T follicular helper cell (primary cell): Measurements from ENCODE around the gene HTT.

Experiments
- DNase-seq: peaks from one replicate; pipeline ENCODE4 v3.0.0-alpha.2; 2020; ENCODE audit warnings: low read depth

The HTT gene

DNA sequence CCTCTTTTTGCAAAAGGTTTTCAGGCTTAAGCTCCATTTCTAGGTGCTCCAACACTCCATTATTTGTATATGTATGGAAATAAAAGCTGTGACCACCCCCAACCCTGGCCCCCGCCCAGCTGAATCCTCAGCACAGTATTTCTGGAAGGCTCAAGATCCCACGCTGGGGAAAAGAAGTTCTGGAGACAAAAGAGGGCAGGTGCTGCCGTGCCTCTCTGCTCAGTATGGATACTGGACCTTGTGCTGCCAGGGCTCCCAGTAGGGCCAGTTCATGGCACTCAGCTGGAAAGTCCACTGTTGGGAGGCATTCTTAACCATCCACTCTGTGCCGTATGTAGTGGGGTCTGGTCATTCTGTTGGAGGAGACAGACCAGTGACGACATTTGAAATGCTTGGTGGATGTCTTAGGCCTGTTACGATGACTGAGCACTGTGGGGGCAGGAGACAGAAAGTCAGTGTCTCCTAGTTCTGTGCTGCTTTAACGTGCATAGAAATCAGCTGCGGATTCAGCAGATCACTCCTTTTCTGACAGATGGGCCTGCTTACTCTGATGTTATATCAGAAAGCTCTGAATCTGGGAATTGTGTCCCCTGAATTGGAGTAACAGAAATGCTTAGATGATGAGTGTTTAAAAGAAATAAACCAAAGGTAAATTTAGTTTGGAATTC, 126.1 kb downstream of the HTT start:
- no peak for DNase-seq

DNA sequence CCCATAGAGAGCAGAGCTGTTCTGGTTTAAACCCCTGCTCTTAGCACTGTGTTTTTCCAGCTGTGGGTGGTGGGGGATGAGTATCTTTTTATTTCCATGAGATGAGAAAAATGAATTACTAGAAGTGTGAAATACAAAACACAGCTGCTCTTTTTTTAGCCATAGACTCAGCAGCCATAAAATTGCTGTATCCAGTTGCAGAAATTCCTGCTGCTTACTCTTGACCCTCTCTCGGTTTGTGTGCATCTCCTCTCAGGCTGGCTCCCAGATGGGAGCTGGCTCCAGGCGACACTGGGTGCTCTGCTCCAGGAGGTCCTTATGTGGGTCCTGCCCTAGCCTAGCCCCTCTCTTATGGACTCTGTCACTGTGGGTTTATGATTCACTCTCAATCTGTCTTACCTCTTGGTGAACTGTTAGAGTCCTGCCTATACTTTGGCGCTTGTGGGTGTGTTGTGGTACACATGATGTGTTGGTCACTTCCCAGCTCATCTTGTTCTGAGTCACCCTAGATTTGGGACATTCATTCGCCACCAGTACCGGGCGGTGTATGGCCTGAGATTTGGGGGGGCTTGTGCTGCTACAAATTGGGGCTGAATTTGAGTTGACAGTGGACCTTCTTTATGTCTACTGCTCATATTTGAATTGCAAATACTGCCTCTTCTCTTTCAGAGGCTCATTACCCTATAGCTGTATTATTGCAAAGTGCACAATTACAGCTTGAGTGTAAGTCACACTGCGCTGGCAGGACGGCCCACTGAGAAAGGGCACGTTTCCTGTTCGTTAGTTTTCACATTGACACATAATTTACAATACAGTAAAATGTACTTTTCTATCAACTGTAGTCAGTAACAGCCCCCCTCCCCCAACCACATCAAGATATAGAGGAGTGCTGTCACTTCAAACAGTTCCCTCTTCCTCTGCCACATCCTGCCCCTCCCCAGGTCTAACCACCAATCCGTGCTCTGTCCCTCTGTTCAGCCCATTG, 127.5 kb downstream of the HTT start:
- peak; percentile 61 for DNase-seq

GRCh38 chr4:3202836-3203820, 128.6 kb downstream of the HTT start:
- no peak for DNase-seq

- DNase-seq, result no peak
Observed at GRCh38 chr4:3203971-3204431, 129.5 kb downstream of the HTT start.

- no peak for DNase-seq
Observed at GRCh38 chr4:3205995-3206394, 131.5 kb downstream of the HTT start.

- DNase-seq, result no peak
Observed at GRCh38 chr4:3206439-3207100, 132.1 kb downstream of the HTT start.

DNA sequence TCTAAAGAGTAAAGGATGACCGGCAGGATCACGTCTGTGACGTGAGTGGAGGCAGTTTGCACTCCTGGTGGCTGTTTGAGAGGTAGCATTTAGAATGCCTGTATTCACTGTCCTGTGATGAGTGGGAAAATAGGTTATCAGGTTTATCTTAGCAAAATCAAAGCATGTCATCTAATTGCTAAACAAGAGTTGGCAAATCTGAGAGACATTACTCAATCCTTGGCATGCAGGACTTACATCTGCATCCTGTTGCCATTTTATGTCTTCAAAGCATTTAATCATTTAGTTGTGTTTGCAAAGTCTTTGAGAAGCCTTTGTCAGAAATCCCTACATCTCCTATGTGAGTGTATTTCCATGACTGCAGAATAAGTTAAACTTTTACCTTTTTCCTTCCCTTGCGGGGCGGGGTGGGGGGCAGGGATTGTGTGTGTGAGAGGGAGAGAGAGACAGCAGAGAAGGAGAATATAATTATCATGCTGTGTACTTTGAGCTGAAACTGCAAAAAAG, 133.1 kb downstream of the HTT start:
- DNase-seq, result no peak

- DNase-seq, result no peak
Observed at GRCh38 chr4:3208826-3209225, 134.3 kb downstream of the HTT start.

GRCh38 chr4:3209551-3210325, 135.3 kb downstream of the HTT start:
- no peak for DNase-seq

GRCh38 chr4:3210467-3210866, 136.0 kb downstream of the HTT start:
- no peak for DNase-seq

- no peak for DNase-seq
Observed at GRCh38 chr4:3211866-3212265, 137.4 kb downstream of the HTT start.

DNA sequence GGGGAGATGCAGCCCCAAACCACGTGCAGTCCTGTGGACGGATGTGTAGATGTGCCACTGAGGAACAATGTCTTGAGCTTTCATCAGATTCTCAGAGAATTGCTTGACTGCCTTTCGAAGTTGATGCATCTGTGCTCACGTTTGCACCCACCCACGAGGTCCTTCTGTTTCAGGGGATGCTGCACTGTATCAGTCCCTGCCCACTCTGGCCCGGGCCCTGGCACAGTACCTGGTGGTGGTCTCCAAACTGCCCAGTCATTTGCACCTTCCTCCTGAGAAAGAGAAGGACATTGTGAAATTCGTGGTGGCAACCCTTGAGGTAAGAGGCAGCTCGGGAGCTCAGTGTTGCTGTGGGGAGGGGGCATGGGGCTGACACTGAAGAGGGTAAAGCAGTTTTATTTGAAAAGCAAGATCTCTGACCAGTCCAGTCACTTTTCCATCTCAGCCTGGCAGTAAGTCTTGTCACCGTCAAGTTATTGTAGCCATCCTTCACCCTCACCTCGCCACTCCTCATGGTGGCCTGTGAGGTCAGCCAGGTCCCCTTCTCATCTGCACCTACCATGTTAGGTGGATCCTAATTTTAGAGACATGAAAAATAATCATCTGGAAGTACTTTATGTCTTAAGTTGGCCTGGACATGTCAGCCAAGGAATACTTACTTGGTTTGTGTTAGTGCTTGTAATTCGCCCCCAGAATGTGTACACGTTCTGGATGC, 138.1 kb downstream of the HTT start:
- no peak for DNase-seq

DNA sequence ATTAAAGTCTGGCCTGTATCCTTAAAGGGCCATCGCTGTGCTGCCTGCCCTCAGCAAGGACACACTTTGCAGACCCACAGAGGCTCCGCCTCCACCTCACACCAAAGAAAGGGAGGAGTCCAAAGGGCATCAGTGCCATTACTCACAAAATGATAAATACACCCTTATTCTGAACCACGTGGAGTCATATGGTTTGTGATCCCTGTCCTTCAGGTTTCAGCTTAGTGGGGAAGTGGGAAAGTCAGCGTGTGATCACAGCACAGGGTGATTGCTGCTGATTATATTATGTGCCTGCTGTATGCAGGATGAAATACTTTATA, 138.6 kb downstream of the HTT start:
- DNase-seq, result no peak

DNA sequence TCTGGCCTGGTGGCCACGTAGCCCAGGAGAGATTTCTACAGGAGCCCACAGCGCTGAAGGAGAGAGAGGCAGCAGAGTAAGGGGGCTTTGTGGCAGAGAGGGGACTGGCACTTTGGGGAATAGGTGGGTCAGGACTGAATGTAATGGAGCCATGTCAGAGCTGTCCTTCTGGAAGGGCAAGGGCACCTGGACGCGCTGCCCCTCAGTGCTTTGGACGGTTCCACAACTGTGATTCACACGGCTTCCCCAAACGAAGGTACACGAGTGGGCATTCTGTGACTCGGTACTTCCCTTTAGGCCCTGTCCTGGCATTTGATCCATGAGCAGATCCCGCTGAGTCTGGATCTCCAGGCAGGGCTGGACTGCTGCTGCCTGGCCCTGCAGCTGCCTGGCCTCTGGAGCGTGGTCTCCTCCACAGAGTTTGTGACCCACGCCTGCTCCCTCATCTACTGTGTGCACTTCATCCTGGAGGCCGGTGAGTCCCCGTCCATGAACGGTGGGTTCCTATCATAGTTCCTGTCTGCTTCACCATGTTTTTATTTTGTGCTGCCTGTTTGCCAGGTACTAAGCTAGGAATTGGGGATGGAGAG, 139.3 kb downstream of the HTT start:
- DNase-seq, result no peak

- DNase-seq, result no peak
Observed at GRCh38 chr4:3215256-3215655, 140.8 kb downstream of the HTT start.

DNA sequence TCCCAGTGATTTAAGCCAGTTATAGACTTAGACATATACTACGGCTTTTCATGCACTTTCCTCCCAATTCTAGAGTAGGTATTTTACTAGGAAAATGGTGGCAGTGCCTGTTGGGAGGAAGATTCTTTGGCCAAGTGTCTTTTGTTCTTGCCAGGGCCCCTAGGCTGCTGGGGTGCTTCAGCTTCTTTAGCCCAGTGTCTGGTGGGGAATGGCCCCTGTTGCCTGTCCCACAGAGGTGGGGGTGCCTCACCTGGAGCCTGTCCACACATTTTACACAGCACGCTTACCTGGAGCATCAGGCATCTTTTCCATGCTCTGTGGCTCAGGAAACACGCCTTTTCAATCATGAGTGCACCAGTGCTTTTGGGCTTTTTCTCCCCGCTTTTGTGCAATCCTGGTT, 141.3 kb downstream of the HTT start:
- DNase-seq, result no peak

GRCh38 chr4:3217266-3217665, 142.8 kb downstream of the HTT start:
- DNase-seq, result no peak

GRCh38 chr4:3217771-3218170, 143.3 kb downstream of the HTT start:
- DNase-seq, result no peak
